GM21723 (cell line): ENCODE data around the gene FAM227A.

ENCODE experiments used
- ATAC-seq: cut with Tn5 transposase; IDR thresholded peaks from one replicate; pipeline ENCODE4 v1.9.1; 2021; ENCODE audit warnings: mild to moderate bottlenecking, moderate library complexity; ENCODE audit not compliant: unreplicated experiment

Gene FAM227A

GRCh38 chr22:38656256-38657044 is at the start of gene FAM227A, which contains the start of gene CBY1:
Gene FAM227A (minus strand): TSS chr22:38656392. CDS start chr22:38650168, 6,224 bp downstream.
Gene CBY1 (plus strand): TSS chr22:38656638. CDS start chr22:38668055, 11,417 bp downstream.
- peak; percentile 71 for ATAC-seq

DNA sequence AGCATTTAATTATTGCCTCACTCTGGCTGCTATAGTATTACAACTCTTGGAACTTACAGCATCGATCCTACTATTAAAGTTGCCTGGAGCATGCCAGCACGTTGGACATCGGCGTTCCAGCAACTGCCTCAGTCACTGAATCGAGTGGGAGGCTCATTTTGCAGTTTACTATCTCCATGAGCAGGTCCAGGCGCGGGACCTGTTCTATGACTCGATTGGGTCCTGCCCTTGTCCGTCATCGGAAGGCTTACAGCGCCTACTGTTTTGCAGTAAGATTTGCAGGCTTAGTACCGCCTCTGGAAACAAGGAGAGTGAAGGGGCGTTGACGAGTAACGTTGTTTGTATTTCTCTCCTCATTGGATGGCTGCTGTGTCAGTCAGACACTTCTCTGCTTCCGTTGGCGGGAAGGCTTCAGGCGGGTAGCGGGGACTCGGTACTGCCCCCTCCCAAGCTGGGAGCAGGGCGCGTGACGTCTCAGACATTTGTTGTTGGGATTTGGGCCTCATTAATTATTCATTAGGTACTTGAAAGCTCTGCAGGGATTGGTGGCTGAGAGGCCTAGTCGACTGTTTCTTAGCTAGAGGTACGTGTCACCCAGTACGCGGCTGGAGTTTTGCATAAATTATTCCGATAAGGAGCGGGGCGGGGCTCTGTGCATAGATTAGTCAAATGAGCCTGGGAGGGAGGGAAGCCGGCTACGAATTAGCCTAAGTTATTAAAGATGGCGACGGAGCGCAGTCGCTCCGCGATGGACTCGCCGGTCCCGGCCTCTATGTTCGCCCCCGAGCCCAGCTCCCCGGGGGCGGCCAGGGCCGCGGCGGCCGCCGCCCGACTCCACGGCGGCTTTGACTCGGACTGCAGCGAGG is 49.3 kb upstream of the FAM227A start, which contains the start of gene GTPBP1:
Gene GTPBP1, plus strand, starts transcription at position 710 of the 866 bp plus-strand sequence. Its CDS starts 12 bp downstream, at position 722.
- ATAC-seq, result peak; percentile 75

- ATAC-seq, result no peak
Observed at GRCh38 chr22:38704654-38705234, 48.6 kb upstream of the FAM227A start.

DNA sequence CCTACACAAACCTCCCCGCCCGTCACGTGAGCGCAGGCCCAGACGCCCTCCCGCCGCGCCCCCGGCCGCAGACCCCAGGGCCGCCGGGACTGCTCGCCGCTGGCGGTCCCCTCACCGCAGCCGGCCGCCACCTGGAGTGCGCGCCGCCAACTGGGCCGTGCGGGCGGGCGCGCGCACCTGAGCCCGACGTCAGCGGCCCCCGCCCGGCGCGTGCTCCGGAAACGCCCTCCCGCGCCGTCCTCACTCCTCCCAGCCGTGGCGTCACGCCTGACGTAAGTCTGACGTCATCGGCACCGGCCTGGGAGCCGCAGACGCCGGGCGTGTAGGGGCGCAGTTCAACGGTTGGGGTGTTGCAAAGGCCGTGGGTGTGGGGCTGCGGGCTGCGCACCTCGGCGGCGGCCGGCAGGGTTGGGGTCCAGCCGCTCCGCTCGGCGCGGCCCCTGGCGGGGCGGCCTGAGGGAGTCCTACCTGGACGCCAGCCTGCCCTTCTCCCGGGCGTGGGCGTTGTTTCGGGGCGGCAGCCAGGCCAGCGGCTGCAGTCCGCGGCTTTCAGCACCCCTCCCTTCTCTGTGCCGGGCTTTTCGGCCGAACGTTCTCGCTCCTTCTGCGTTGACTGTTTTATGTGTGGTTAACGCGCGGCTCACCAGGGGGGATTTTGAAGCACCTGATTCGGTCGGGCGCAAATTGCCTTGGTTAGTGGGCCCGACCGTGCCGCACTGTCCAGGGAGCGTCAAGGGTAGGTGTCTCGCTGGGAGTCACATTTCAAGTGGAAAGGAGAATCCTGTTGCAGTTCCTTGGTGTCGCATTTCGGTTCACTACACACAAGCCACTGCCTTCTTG is 44.8 kb upstream of the FAM227A start, which contains the start of gene JOSD1:
Gene JOSD1, minus strand, starts transcription at position 155 of the 840 bp plus-strand sequence. CDS start 956 bp downstream, outside the sequence.
- peak; percentile 35 for ATAC-seq

DNA sequence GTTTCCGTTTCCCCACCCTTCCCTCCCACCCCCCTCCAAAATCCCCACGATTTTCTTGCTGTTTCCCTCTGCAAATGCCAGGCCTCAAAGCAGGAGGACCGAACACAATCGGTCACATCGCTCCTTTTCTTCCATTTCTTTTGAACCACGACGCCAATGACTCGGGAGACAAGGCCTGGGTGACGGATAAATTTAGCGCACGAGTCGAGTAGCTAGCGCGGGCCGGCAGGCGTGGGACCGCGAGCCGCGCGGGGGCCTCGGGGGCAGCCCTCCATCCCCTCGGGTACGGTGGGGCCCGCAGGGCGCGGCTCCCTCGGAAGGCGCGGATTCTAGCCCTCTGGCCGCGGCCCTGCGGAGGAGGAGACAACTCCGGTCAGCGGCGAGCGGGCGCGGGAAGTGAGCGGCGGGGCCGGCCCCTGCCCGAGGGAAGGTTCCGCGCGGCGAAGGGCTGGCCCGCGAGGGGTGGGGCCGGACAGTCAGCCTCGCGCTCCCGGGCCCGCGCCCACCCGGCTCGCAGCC is 44.1 kb upstream of the FAM227A start:
- peak; percentile 20 for ATAC-seq

DNA sequence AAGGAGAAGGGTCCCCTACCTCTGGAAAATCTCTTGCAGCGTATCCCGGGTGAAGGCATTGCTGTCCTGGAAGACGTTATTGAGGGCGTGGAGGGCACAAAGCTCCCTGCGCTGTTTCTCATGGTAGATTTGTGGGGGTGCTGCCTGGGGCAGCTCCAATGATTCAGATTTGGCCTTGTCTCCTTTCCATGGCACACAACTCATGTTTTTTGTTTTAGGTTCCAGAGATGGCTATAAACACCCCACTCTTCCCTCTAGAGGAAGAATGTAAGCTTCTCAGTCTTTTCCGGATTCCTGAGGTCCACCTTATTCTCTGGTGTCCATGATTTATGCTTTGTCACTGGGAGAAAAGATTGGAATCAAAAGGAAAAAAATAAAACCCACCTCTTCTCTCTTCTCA is 43.6 kb upstream of the FAM227A start:
- no peak for ATAC-seq

- no peak for ATAC-seq
Observed at GRCh38 chr22:38699143-38699542, 43.0 kb upstream of the FAM227A start.

- ATAC-seq, result no peak
Observed at GRCh38 chr22:38698407-38699094, 42.4 kb upstream of the FAM227A start.

DNA sequence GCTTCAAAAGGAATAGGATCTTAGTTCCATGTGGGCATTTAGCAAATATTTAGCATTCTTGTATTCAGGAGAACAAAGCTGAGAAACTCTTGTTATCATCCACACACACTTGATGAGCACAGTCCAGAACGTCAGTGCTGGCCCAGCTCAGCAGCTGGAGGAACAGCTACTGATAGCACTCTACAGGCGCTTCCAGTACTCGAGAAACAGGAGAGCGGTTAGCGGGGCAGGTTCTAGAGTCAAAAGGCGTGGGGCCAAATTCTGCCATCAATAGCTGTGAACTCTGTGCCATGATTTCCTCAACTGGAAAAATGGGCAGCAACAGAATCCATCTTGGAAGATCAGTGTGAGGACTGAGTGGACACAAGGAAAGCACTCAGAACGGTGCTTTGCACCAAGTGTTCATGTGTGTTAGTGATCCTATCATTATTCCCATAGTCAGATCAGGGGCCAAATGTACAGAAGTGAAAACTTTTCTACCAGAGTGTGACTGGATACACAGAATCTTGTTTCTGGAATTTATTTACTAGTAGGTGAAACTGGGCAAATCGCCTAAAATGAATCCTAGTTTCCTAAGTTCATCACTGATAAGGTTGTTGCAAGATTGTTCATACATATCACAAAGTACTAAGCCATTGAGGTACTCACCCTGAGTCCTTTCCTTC is 41.4 kb upstream of the FAM227A start:
- no peak for ATAC-seq

- ATAC-seq, result no peak
Observed at GRCh38 chr22:38696606-38697424, 40.6 kb upstream of the FAM227A start.

GRCh38 chr22:38694940-38695339 is 38.7 kb upstream of the FAM227A start:
- ATAC-seq, result no peak

GRCh38 chr22:38694049-38694448 is 37.9 kb upstream of the FAM227A start:
- ATAC-seq, result no peak

DNA sequence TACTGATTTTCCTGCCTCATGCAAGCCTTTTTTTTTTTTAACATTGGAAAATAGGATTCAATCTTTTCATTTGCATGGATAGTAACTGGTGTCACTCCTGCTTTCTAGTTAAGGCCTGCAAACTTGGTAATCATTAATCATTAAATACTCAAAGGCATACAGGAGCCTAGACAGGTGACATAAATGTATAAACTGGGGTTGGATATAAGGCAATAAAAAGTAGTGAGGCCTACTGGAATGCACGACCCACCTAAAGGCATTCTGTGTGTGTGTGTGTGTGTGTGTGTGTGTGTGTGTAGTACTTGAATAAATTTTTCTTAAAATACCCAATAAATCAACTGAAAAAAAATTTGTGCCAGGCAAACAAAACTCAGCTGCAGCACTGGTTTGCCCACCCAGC is 33.5 kb upstream of the FAM227A start:
- no peak for ATAC-seq

DNA sequence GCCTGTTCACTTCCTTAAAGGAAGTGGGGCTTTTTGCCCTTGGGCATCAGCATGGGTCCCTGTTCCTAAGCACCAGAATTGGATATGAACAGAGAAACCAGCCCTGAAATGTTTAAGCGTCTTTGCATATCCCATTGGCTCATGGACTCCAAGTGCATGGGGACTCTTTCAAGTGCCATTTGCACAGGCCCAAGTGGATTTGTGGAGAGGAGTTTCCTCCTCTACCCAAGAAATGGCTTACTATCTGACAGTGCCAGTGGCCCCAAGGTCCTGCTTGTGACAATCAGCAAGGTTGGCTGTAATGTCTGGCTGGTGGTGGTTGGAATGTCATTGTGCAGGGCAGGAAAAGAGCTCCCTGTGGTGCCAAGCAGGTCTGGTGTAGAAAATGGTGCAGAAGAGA is 29.6 kb upstream of the FAM227A start:
- ATAC-seq, result no peak

DNA sequence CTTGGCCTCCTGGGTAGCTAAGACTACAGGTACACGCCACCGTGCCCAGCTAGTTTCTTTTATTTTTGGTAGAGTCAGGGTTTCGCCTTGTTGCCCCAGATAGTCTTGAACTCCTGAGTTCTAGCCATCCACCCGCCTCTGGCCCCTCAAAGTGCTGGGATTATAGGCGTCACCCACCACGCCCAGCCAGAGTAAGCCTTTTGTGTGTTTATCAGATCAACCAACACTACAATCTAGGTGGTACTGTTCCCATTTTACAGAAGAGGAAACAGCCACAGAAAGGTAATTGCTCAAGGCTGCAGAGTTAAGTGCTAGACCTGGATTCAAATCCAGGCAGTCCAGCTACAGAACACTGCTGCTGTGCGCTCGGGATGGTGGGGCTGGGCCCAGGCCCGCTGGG is 28.7 kb upstream of the FAM227A start:
- no peak for ATAC-seq

GRCh38 chr22:38681582-38682335 is 25.6 kb upstream of the FAM227A start, which contains the start of gene TOMM22:
Gene TOMM22 (plus strand): TSS chr22:38681957. CDS start chr22:38681979, 22 bp downstream.
- ATAC-seq, result peak; percentile 90

DNA sequence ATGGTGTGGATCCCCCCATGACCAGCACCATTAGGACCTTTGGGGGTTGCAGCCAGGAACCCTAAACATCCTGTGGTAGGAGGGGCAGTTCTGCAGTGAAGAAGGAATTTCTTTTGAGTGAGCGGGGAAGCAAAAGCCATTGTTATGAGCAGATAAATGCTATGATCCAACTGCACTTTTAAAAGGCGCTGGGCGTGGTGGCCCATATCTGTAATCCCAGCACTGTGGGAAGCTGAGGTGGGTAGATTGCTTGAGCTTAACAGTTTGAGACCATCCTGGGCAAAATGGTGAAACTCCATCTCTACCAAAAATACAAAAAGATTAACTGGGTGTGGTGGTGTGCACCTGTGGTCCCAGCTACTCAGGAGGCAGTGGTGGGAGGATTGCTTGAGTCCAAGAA is 19.6 kb upstream of the FAM227A start:
- ATAC-seq, result no peak
